ENCODE measurements around the gene TMEM170B. TPM values are rescaled to one million over a fixed set of nuclear protein-coding genes. Genes with fewer than 3 reads are reported as not detected.

The TMEM170B gene
- total and polyA plus RNA-seq, 7 experiments from 2014 or later: 0.29 to 12.7 (median 3.2) TPM

- H3K36me3 Mint-ChIP-seq: no peaks in the 10 kb centered on the region
- ChIA-PET POLR2A (no interaction called here), CTCF (no interaction called here)
- DNase-seq (no peak), ATAC-seq (no peak)
- H3K27ac ChIP-seq (ENCODE audit: low read depth, low read length): no peak overlapping the region
- peaks cover 0 to 6% (median 0%) of the 10 kb centered on the region in 11 donors for H3K9me3 Mint-ChIP-seq
- intact Hi-C loops (cut with micrococcal nuclease): no loop called here
- H3K27ac Mint-ChIP-seq: no peak overlapping the region
- no peak overlapping the region for H3K4me3 Mint-ChIP-seq
- H3K4me1 Mint-ChIP-seq: peaks cover 0 to 3% (median 0%) of the 10 kb centered on the region in 7 donors
- H3K4me3 ChIP-seq (ENCODE audit: low read length): no peak overlapping the region
- H3K36me3 ChIP-seq (ENCODE audit: control insufficient read depth in 2 of 3, insufficient read depth in 3 of 3, low read length in 3 of 3): no peaks in the 10 kb centered on the region
- no peaks in the 10 kb centered on the region for H3K27me3 ChIP-seq (ENCODE audit: control insufficient read depth in 2 of 2, insufficient read depth in 2 of 2, low read length in 2 of 2)
- peaks cover 0 to 10% of the 10 kb centered on the region in 2 donors for H3K4me1 ChIP-seq (ENCODE audit: control insufficient read depth in 2 of 2, insufficient read depth in 2 of 2, low read length in 2 of 2)
- peaks cover 0 to 13% (median 6%) of the 10 kb centered on the region in 5 donors for H3K27me3 Mint-ChIP-seq
- H3K9me3 ChIP-seq (ENCODE audit: control insufficient read depth in 2 of 3, low read length in 3 of 3): no peaks in the 10 kb centered on the region
Observed at GRCh38 chr6:11500008-11500407, 37.5 kb upstream of the TMEM170B start.

GRCh38 chr6:11509471-11509870, 28.1 kb upstream of the TMEM170B start:
- Histone ChIP-seq H3K4me3 (ENCODE audit: low read length) (no peak overlapping the region), H3K27me3 (ENCODE audit: control insufficient read depth in 2 of 2, insufficient read depth in 2 of 2, low read length in 2 of 2) (no peaks in the 10 kb centered on the region), H3K4me1 (ENCODE audit: control insufficient read depth in 2 of 2, insufficient read depth in 2 of 2, low read length in 2 of 2) (no peaks in the 10 kb centered on the region), H3K9me3 (ENCODE audit: control insufficient read depth in 2 of 3, low read length in 3 of 3) (no peaks in the 10 kb centered on the region), H3K36me3 (ENCODE audit: control insufficient read depth in 2 of 3, insufficient read depth in 3 of 3, low read length in 3 of 3) (no peaks in the 10 kb centered on the region), H3K27ac (ENCODE audit: low read depth, low read length) (no peak overlapping the region)
- DNase-seq (no peak), ATAC-seq (no peak)
- Mint-ChIP-seq H3K9me3 (peaks cover 0 to 8% (median 0%) of the 10 kb centered on the region in 11 donors), H3K4me1 (no peaks in the 10 kb centered on the region), H3K27me3 (peaks cover 9 to 57% (median 15%) of the 10 kb centered on the region in 5 donors), H3K4me3 (no peak overlapping the region), H3K36me3 (no peaks in the 10 kb centered on the region), H3K27ac (no peak overlapping the region)
- intact Hi-C loops (cut with micrococcal nuclease): no loop called here
- POLR2A ChIA-PET: interaction anchor here (0.6 kb wide), 1 partner anchor 27 kb away, joined by 3 read pairs; no protein-coding TSS in a partner anchor
- CTCF ChIA-PET: interaction anchor here (2.7 kb wide), 1 partner anchor 13 kb away, joined by 8 read pairs; no protein-coding TSS in a partner anchor

GRCh38 chr6:11514672-11515071, 22.9 kb upstream of the TMEM170B start:
- ATAC-seq (no peak), DNase-seq (no peak)
- ChIA-PET CTCF (no interaction called here), POLR2A (no interaction called here)
- peaks cover 7 to 51% (median 29%) of the 10 kb centered on the region in 5 donors for H3K27me3 Mint-ChIP-seq
- H3K36me3 Mint-ChIP-seq: peaks cover 0 to 3% (median 0%) of the 10 kb centered on the region in 5 donors
- Histone ChIP-seq H3K27ac (ENCODE audit: low read depth, low read length) (no peak overlapping the region), H3K9me3 (ENCODE audit: control insufficient read depth in 2 of 3, low read length in 3 of 3) (no peaks in the 10 kb centered on the region), H3K27me3 (ENCODE audit: control insufficient read depth in 2 of 2, insufficient read depth in 2 of 2, low read length in 2 of 2) (no peaks in the 10 kb centered on the region), H3K4me1 (ENCODE audit: control insufficient read depth in 2 of 2, insufficient read depth in 2 of 2, low read length in 2 of 2) (no peaks in the 10 kb centered on the region), H3K4me3 (ENCODE audit: low read length) (no peak overlapping the region), H3K36me3 (ENCODE audit: control insufficient read depth in 2 of 3, insufficient read depth in 3 of 3, low read length in 3 of 3) (no peaks in the 10 kb centered on the region)
- H3K4me3 Mint-ChIP-seq: no peak overlapping the region
- peaks cover 0 to 3% (median 0%) of the 10 kb centered on the region in 7 donors for H3K4me1 Mint-ChIP-seq
- H3K9me3 Mint-ChIP-seq: peaks cover 0 to 21% (median 8%) of the 10 kb centered on the region in 11 donors
- no peak overlapping the region for H3K27ac Mint-ChIP-seq
- intact Hi-C loops (cut with micrococcal nuclease): no loop called here

- ChIA-PET POLR2A (no interaction called here), CTCF (interaction anchor here (0.6 kb wide), 1 partner anchor 1761 kb away, joined by 3 read pairs; no protein-coding TSS in a partner anchor)
- no peak overlapping the region for H3K4me3 ChIP-seq (ENCODE audit: low read length)
- H3K4me1 ChIP-seq (ENCODE audit: control insufficient read depth in 2 of 2, insufficient read depth in 2 of 2, low read length in 2 of 2): no peaks in the 10 kb centered on the region
- H3K36me3 Mint-ChIP-seq: peaks cover 0 to 3% (median 0%) of the 10 kb centered on the region in 5 donors
- H3K4me3 Mint-ChIP-seq: no peak overlapping the region
- DNase-seq (no peak), ATAC-seq (no peak)
- no peaks in the 10 kb centered on the region for H3K9me3 ChIP-seq (ENCODE audit: control insufficient read depth in 2 of 3, low read length in 3 of 3)
- no peak overlapping the region for H3K27ac Mint-ChIP-seq
- H3K36me3 ChIP-seq (ENCODE audit: control insufficient read depth in 2 of 3, insufficient read depth in 3 of 3, low read length in 3 of 3): no peaks in the 10 kb centered on the region
- H3K27me3 ChIP-seq (ENCODE audit: control insufficient read depth in 2 of 2, insufficient read depth in 2 of 2, low read length in 2 of 2): no peaks in the 10 kb centered on the region
- peaks cover 3 to 46% (median 28%) of the 10 kb centered on the region in 5 donors for H3K27me3 Mint-ChIP-seq
- no peak overlapping the region for H3K27ac ChIP-seq (ENCODE audit: low read depth, low read length)
- intact Hi-C loops (cut with micrococcal nuclease): no loop called here
- H3K9me3 Mint-ChIP-seq: peaks cover 0 to 21% (median 8%) of the 10 kb centered on the region in 11 donors
- H3K4me1 Mint-ChIP-seq: peaks cover 0 to 3% (median 0%) of the 10 kb centered on the region in 7 donors
Observed at GRCh38 chr6:11515763-11516162, 21.8 kb upstream of the TMEM170B start.

- H3K27me3 Mint-ChIP-seq: peaks cover 0 to 14% (median 3%) of the 10 kb centered on the region in 5 donors
- H3K4me3 Mint-ChIP-seq: no peak overlapping the region
- Histone ChIP-seq H3K9me3 (ENCODE audit: control insufficient read depth in 2 of 3, low read length in 3 of 3) (no peaks in the 10 kb centered on the region), H3K4me1 (ENCODE audit: control insufficient read depth in 2 of 2, insufficient read depth in 2 of 2, low read length in 2 of 2) (no peaks in the 10 kb centered on the region), H3K36me3 (ENCODE audit: control insufficient read depth in 2 of 3, insufficient read depth in 3 of 3, low read length in 3 of 3) (no peaks in the 10 kb centered on the region), H3K27ac (ENCODE audit: low read depth, low read length) (no peak overlapping the region), H3K27me3 (ENCODE audit: control insufficient read depth in 2 of 2, insufficient read depth in 2 of 2, low read length in 2 of 2) (no peaks in the 10 kb centered on the region), H3K4me3 (ENCODE audit: low read length) (no peak overlapping the region)
- DNase-seq (no peak), ATAC-seq (no peak)
- H3K27ac Mint-ChIP-seq: no peak overlapping the region
- ChIA-PET POLR2A (no interaction called here), CTCF (no interaction called here)
- intact Hi-C loops (cut with micrococcal nuclease): no loop called here
- H3K4me1 Mint-ChIP-seq: no peaks in the 10 kb centered on the region
- peaks cover 0 to 3% (median 0%) of the 10 kb centered on the region in 5 donors for H3K36me3 Mint-ChIP-seq
- H3K9me3 Mint-ChIP-seq: peaks cover 0 to 9% (median 4%) of the 10 kb centered on the region in 11 donors
Observed at GRCh38 chr6:11522812-11523605, 14.5 kb upstream of the TMEM170B start.

- ATAC-seq (peak; percentile 78), DNase-seq (no peak)
- ChIA-PET CTCF (no interaction called here), POLR2A (no interaction called here)
- H3K27ac ChIP-seq (ENCODE audit: low read depth, low read length): no peak overlapping the region
- Mint-ChIP-seq H3K27me3 (peaks cover 0 to 28% (median 13%) of the 10 kb centered on the region in 5 donors), H3K4me1 (no peaks in the 10 kb centered on the region), H3K4me3 (no peak overlapping the region), H3K9me3 (no peaks in the 10 kb centered on the region), H3K27ac (no peak overlapping the region), H3K36me3 (no peaks in the 10 kb centered on the region)
- H3K4me3 ChIP-seq (ENCODE audit: low read length): no peak overlapping the region
- intact Hi-C loops (cut with micrococcal nuclease): no loop called here
- no peaks in the 10 kb centered on the region for H3K27me3 ChIP-seq (ENCODE audit: control insufficient read depth in 2 of 2, insufficient read depth in 2 of 2, low read length in 2 of 2)
- H3K4me1 ChIP-seq (ENCODE audit: control insufficient read depth in 2 of 2, insufficient read depth in 2 of 2, low read length in 2 of 2): no peaks in the 10 kb centered on the region
- H3K9me3 ChIP-seq (ENCODE audit: control insufficient read depth in 2 of 3, low read length in 3 of 3): no peaks in the 10 kb centered on the region
- H3K36me3 ChIP-seq (ENCODE audit: control insufficient read depth in 2 of 3, insufficient read depth in 3 of 3, low read length in 3 of 3): no peaks in the 10 kb centered on the region
Observed at GRCh38 chr6:11525468-11526155, 11.9 kb upstream of the TMEM170B start.
